ENCODE data around the gene SLC22A23.

Gene SLC22A23

GRCh38 chr6:3293271-3294155 lies 163.3 kb downstream of the SLC22A23 start:
- no peak for DNase-seq

DNA sequence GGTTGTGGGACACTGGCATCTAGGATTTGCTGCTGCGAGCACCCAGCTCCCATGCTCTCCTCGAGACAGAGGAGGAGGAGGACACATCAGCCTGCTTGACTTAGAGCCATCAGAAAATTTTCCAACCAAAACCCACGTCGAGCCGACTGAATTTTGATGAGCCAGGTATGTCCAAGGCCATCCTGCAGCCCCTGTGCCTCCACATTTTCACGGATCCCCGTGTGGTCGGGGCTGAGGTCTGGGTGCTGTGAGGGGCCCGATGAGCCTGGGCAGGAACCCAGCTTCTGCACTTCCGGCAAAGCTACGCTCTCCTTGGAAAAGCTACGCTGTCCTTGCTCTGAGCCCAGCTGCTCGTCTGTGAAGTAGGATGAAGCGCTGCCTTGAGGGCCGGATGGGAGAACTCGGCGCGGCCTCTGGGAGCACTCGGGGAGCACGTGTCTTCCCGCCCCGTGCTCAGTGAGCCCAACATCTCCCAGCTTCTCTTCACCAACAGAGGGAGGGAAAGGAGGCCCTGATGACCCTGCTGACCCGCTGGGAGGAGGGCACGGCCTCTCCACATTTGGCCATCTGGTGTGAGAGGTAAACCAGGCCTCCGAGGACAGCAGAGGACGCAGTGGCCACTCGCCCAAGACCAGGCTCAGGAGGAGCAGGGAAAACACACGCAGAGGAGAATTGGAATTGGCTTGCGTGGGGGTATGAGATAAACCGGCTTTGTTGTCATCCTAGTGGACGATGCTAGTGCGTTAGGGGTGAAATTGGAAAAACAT lies 164.2 kb downstream of the SLC22A23 start:
- no peak for DNase-seq

DNA sequence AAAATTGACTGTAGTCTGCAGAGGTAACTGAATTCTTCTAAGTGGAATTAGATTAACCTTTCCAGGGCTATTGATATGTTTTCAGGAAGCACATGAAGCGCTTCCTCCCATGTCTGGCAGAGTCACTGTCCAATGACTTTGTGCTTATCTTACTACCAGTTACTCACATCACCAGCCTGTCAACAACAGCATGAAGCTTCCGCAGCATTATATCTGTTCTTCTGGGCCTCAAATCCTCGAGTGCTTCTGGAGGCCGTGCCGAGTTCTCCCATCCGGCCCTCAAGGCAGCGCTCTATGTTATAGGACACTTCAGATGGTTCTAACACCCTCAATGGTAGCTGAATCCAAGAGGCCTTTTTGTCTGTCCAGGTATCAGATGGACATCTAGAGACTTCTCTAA lies 164.9 kb downstream of the SLC22A23 start:
- no peak for DNase-seq

GRCh38 chr6:3291346-3291745 lies 165.5 kb downstream of the SLC22A23 start:
- DNase-seq, result no peak

GRCh38 chr6:3290931-3291211 lies 166.0 kb downstream of the SLC22A23 start:
- DNase-seq, result no peak

DNA sequence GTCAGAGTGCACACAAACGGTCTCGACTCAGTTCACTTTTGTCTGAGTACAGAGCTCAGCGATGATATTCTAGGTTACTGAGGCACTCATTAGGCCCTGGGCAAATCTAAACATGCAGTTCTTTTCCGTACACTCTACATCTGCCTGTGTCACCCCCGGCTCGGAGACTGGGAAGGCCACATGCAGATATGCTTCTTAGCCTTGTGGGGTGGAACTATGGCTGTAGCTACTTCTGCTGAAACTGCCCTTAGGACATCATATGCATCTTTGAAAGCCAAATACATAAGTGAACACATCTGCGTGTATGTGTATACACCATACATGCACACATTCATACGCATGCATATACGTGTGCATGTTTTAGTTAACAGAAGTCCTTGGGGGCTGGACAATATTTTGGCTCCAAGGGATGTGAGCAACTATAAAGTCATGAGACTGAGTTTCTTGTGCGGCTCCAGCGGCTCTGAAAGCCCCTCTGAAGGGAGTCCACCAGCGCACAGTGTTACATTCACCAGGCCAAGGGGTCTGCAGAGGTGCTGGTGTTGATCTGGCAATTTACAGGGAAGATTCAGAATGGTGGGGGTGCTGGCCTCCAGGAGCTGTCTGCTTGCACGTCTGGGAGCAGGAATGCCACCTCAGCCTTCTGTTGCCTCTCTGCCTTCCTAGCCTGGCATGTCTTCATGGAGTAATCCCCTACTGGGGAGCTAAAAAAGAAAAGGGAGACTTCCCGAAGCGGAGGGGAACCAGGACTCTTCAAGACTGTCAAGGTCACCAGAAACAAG lies 166.5 kb downstream of the SLC22A23 start:
- no peak for DNase-seq

GRCh38 chr6:3289664-3290055 lies 167.2 kb downstream of the SLC22A23 start:
- DNase-seq, result no peak

GRCh38 chr6:3288711-3289663 lies 167.9 kb downstream of the SLC22A23 start:
- no peak for DNase-seq

DNA sequence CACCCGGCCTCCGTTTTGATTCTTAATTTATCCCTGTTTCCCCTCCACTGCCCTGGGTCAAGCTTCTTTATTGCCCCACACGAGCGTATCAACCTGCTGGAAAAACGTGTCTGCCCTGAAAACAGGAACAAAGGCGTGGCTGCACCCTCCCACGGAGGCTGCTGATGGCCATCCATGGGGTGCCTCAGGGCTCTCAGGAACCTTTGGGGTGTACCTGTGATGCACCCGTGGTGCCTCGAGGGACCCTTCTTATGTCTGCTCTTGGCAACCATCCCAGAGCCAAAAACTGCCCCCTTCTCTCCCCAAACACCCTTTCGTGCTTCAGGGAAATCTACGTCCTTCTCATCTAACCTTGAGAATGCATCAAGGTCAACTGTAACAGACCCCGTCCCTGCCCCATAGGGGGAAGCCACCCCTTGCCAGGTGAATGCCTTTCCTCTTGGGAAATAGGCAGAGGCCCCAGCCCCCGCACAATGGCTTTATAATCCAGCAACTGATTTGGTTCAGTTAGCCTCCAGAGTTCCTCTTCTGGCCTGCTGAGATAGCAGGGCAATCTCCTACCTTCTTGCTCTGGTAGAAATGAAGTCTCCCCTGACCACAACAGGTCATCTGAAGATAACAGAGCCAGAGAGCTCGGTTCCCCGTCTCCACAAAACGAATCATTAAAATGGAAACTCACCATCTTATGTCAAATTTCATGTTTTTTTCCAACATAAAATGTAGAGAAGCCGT lies 168.7 kb downstream of the SLC22A23 start:
- no peak for DNase-seq

- no peak for DNase-seq
These were observed 169.5 kb downstream of the SLC22A23 start for GRCh38 chr6:3287308-3287707.

GRCh38 chr6:3286641-3287171 lies 170.1 kb downstream of the SLC22A23 start:
- DNase-seq, result no peak

- DNase-seq, result no peak
These were observed 171.1 kb downstream of the SLC22A23 start for GRCh38 chr6:3285732-3286131.

DNA sequence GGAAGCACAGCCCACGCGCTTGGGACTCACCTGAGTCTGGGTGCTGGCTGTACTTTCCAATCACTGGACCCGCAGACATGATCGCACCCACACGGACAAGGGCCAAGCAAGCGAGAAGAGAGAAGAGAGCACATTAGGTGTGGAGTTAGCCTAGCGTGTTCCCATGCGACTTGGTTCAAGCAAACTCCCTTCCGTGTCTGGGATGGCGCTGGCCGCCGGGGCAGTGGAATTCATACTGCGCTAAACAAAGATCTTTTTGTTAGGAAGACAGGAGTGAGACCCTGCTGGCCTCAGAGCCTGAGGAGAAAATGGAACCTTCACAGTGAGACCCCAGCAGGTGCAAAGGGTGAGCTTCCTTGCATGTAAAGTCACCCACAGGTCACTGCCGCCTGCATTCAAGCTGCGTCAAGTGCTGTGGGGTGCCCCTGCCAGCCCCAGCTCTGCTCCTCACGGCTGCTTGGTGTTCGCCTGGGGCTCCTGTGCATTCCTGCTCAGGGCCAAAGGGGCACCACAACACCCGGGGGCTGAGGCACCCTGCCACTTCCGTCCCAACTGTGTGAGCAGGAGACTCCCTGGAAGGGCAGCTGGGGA lies 171.7 kb downstream of the SLC22A23 start:
- no peak for DNase-seq

DNA sequence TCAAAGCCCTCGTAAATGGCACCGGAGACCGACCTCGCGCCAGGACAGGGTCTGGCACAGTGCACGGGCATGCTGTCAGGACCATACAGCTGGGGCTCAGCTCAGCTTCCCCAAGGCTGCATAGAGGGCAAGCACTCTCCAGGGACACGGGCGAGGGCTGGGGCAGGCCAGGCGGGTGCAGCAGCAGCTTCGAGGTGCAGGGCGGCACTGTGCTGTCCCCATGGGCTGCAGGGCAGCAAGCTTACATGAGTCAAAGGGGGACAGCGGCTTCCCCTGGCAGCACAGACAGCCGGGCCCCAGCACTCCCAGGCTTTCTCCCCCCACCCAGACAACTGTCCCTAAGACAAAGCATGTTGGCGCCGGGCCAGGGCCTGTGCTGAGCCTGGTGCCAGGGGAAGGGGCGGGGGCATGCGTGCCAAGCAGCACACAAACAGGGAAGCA lies 172.4 kb downstream of the SLC22A23 start:
- DNase-seq, result no peak

- no peak for DNase-seq
These were observed 173.0 kb downstream of the SLC22A23 start for GRCh38 chr6:3283641-3284435.

GRCh38 chr6:3283241-3283640 lies 173.6 kb downstream of the SLC22A23 start:
- DNase-seq, result no peak

DNA sequence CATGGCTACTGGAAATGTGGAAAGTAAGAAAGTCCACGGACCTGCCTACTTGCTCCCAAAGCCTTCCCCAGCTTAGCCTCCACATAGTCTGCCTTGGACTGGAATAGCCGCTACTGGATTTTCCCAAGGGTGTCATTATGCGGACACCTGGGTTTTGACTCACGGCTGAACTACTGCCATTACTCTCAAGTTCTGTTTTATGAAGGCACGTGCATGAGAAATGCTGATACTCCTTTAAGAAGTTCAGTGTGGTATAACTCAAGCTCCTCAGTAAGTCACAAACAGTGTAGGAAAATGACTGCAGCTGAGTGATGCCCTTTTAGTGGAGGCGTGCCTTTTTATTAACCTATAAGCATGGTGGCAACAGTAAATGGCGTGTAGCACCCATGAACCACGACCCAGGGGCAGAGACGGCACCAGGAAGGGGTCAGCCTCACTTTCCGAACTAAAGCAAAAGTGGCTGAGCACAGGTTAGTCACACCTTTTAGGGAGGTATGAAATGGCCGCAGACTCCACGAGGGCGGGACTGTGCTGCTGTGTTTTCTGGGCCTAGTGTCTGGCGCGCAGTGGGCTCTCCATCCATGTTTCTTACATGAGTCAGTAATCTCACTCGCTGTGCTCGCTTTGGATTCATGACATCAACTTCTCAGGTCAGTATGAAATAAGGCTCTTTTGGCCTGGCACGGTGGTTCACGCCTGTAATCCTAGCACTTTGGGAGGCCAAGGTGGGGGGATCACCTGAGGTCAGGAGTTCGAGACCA lies 174.2 kb downstream of the SLC22A23 start:
- no peak for DNase-seq

GRCh38 chr6:3281631-3282475 lies 175.0 kb downstream of the SLC22A23 start:
- DNase-seq, result no peak
